Progenitor cell of endocrine pancreas (in vitro differentiated cells): ENCODE results near the gene ATOX1. TPM values are rescaled to one million over a fixed set of nuclear protein-coding genes. Genes with fewer than 3 reads are reported as not detected.

Experiments used
- DNase-seq: peaks from one replicate; pipeline ENCODE4 v3.0.0; 2021; ENCODE audit warnings: low spot score; ENCODE audit not compliant: unreplicated experiment
- H3K27ac Mint-ChIP-seq: 2 replicates; pipeline ENCODE4 v1.8.0; 2021; ENCODE audit warnings: mild to moderate bottlenecking, moderate library complexity, mixed read lengths
- H3K27me3 Mint-ChIP-seq: 2 replicates; pipeline ENCODE4 v1.8.0; 2021; ENCODE audit warnings: mixed read lengths
- H3K36me3 Mint-ChIP-seq: 2 replicates; pipeline ENCODE4 v1.8.0; 2022; ENCODE audit warnings: mixed read lengths; ENCODE audit not compliant: insufficient read depth
- H3K4me1 Mint-ChIP-seq: 2 replicates; pipeline ENCODE4 v1.8.0; 2021; ENCODE audit warnings: low read depth, mixed read lengths
- H3K4me3 Mint-ChIP-seq: 2 replicates; pipeline ENCODE4 v1.8.0; 2021; ENCODE audit warnings: low read depth, mild to moderate bottlenecking, moderate library complexity, mixed read lengths
- H3K9me3 Mint-ChIP-seq: 2 replicates; pipeline ENCODE4 v1.8.0; 2021; ENCODE audit warnings: low read depth, mixed read lengths
- CTCF ChIP-seq: fragments of 200-600 bp; sonication (generic); IDR thresholded peaks from one replicate; pipeline ENCODE4 v1.5.0; 2021; ENCODE audit warnings: antibody characterized with exemption, mild to moderate bottlenecking; ENCODE audit not compliant: unreplicated experiment
- total RNA-seq: library from RNA; stranded (reverse); gene quantifications from 2 replicates; pipeline ENCODE4 v1.2.1, GENCODE V29; 2021

ATOX1 gene
- total RNA-seq, 1 donor from 2014 or later, result 108 TPM

- Mint-ChIP-seq H3K36me3 (no peaks in the 10 kb centered on the region), H3K27me3 (peaks cover 10% of the 10 kb centered on the region), H3K4me1 (no peaks in the 10 kb centered on the region), H3K9me3 (no peaks in the 10 kb centered on the region), H3K4me3 (no peak overlapping the region), H3K27ac (no peak overlapping the region)
- DNase-seq, result no peak
- TF ChIP-seq CTCF, result no peak
Observed at GRCh38 chr5:151721087-151721646, 37.3 kb downstream of the ATOX1 start.

- H3K4me3 Mint-ChIP-seq, result no peak overlapping the region
- no peak for DNase-seq
- no peaks in the 10 kb centered on the region for H3K4me1 Mint-ChIP-seq
- no peaks in the 10 kb centered on the region for H3K36me3 Mint-ChIP-seq
- TF ChIP-seq CTCF, result no peak
- no peak overlapping the region for H3K27ac Mint-ChIP-seq
- H3K27me3 Mint-ChIP-seq, result peaks cover 10% of the 10 kb centered on the region
- no peaks in the 10 kb centered on the region for H3K9me3 Mint-ChIP-seq
Observed at GRCh38 chr5:151720215-151720614, 38.2 kb downstream of the ATOX1 start.

GRCh38 chr5:151719228-151720000, 39.0 kb downstream of the ATOX1 start:
- Mint-ChIP-seq H3K4me3 (no peak overlapping the region), H3K27me3 (peaks cover 10% of the 10 kb centered on the region), H3K9me3 (no peaks in the 10 kb centered on the region), H3K4me1 (no peaks in the 10 kb centered on the region), H3K27ac (no peak overlapping the region), H3K36me3 (no peaks in the 10 kb centered on the region)
- no peak for DNase-seq
- TF ChIP-seq CTCF, result peak; percentile 41

GRCh38 chr5:151718646-151719045, 39.8 kb downstream of the ATOX1 start:
- peaks cover 10% of the 10 kb centered on the region for H3K27me3 Mint-ChIP-seq
- no peak overlapping the region for H3K27ac Mint-ChIP-seq
- DNase-seq, result no peak
- no peak for TF ChIP-seq CTCF
- no peaks in the 10 kb centered on the region for H3K9me3 Mint-ChIP-seq
- H3K4me1 Mint-ChIP-seq, result no peaks in the 10 kb centered on the region
- no peak overlapping the region for H3K4me3 Mint-ChIP-seq
- H3K36me3 Mint-ChIP-seq, result no peaks in the 10 kb centered on the region

GRCh38 chr5:151718153-151718552, 40.3 kb downstream of the ATOX1 start:
- no peaks in the 10 kb centered on the region for H3K36me3 Mint-ChIP-seq
- DNase-seq, result no peak
- no peaks in the 10 kb centered on the region for H3K4me1 Mint-ChIP-seq
- no peak for TF ChIP-seq CTCF
- peaks cover 10% of the 10 kb centered on the region for H3K27me3 Mint-ChIP-seq
- no peak overlapping the region for H3K27ac Mint-ChIP-seq
- H3K4me3 Mint-ChIP-seq, result no peak overlapping the region
- H3K9me3 Mint-ChIP-seq, result no peaks in the 10 kb centered on the region
